ENCODE data around the gene FLRT1.

Gene FLRT1, protein sequence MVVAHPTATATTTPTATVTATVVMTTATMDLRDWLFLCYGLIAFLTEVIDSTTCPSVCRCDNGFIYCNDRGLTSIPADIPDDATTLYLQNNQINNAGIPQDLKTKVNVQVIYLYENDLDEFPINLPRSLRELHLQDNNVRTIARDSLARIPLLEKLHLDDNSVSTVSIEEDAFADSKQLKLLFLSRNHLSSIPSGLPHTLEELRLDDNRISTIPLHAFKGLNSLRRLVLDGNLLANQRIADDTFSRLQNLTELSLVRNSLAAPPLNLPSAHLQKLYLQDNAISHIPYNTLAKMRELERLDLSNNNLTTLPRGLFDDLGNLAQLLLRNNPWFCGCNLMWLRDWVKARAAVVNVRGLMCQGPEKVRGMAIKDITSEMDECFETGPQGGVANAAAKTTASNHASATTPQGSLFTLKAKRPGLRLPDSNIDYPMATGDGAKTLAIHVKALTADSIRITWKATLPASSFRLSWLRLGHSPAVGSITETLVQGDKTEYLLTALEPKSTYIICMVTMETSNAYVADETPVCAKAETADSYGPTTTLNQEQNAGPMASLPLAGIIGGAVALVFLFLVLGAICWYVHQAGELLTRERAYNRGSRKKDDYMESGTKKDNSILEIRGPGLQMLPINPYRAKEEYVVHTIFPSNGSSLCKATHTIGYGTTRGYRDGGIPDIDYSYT

GRCh38 chr11:64035576-64035975 lies at the start of gene FLRT1:
FLRT1 (plus strand) TSS chr11:64035931; CDS start chr11:64116268, 80,337 bp downstream.
- DNase-seq: no peak

DNA sequence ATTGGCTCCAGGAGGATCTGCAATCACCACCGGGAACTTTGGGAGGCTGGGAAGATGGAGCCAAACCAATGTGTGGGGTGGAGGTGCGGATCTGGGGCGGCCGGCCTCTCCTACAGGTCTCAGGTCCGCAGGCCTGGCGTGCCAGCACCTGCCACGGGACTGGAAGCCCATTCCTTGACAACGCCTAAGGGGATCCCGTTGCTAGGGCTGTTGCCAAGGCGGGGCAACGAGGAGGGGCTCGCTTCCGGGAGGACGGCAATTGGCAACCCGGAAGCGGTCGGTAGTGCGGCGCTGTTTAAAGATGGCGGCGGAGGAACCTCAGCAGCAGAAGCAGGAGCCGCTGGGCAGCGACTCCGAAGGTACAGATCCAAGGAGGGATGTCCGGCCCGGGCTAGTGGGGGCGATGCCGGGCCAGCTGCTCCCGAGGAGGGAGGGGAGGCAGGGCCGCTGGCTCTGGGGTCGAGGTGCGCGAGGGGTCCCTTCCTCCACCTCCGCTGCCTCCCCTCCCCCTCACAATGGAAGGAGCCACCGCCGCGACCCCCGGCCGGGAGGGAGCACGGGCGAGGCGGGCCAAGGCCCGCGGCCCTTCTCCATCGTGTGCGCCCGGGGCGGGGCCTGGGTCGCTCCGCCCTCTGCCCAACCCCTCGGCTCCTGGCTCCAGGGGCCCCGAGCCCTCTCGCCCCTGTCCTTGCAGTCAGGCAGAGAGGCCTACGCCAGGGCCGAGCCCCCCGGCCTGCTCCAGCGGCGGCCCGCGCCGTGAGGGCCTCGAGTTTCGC lies 49.4 kb upstream of the FLRT1 start, which contains the start of gene OTUB1:
Gene OTUB1 (plus strand): TSS at position 283 of the 776 bp plus-strand sequence. CDS start 19 bp downstream, at position 302.
- DNase-seq: peak; percentile 71

GRCh38 chr11:63986932-63987513 lies 48.7 kb upstream of the FLRT1 start:
- no peak for DNase-seq

GRCh38 chr11:63991558-63991957 lies 44.2 kb upstream of the FLRT1 start:
- no peak for DNase-seq

DNA sequence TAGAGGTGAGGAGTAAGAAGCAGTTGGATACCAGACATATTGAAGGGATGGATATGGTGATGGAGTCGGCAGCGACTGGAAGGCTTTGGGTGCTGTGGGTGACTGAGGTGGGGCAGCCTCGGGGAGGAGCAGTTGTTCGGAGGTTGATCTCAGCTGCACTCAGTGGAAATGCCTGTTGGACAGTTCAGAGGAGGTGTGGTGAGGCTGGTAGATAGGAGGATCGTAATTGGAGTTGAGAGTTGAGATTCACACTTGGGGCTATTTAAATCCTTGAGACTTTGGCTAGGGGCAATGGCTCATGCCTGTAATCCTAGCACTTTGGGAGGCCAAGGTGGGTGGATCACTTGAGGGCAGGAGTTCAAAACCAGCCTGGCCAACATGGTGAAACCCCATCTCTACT lies 42.6 kb upstream of the FLRT1 start:
- no peak for DNase-seq

DNA sequence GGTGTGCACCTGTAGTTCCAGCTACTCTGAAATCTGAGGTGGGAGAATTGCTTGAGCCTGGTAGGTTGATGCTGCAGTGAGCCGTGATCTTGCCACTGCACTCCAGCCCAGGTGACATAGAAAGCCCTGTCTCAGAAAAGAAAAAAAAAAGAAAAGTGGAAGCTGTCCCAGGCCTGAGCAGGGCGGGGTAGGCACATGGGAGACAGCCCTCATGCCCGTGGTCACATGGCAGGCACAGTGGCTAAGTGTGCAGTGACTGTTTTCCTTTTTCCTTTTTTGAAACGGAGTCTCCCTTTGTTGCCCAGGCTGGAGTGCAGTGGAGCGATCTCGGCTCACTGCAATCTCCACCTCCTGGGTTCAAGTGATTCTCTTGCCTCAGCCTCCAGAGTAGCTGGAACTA lies 41.7 kb upstream of the FLRT1 start:
- DNase-seq: no peak

GRCh38 chr11:63996512-63996911 lies 39.2 kb upstream of the FLRT1 start:
- DNase-seq: no peak

DNA sequence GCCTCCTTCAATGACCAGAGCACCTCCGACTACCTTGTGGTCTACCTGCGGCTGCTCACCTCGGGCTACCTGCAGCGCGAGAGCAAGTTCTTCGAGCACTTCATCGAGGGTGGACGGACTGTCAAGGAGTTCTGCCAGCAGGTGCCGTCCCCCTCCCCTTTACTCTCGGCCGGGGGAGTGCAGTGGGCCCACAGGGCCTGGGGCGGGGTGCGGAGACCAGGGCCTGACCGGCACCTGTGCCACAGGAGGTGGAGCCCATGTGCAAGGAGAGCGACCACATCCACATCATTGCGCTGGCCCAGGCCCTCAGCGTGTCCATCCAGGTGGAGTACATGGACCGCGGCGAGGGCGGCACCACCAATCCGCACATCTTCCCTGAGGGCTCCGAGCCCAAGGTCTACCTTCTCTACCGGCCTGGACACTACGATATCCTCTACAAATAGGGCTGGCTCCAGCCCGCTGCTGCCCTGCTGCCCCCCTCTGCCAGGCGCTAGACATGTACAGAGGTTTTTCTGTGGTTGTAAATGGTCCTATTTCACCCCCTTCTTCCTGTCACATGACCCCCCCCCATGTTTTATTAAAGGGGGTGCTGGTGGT lies 38.5 kb upstream of the FLRT1 start:
- DNase-seq: no peak

- DNase-seq: no peak
These were observed 37.9 kb upstream of the FLRT1 start for GRCh38 chr11:63997801-63998337.

DNA sequence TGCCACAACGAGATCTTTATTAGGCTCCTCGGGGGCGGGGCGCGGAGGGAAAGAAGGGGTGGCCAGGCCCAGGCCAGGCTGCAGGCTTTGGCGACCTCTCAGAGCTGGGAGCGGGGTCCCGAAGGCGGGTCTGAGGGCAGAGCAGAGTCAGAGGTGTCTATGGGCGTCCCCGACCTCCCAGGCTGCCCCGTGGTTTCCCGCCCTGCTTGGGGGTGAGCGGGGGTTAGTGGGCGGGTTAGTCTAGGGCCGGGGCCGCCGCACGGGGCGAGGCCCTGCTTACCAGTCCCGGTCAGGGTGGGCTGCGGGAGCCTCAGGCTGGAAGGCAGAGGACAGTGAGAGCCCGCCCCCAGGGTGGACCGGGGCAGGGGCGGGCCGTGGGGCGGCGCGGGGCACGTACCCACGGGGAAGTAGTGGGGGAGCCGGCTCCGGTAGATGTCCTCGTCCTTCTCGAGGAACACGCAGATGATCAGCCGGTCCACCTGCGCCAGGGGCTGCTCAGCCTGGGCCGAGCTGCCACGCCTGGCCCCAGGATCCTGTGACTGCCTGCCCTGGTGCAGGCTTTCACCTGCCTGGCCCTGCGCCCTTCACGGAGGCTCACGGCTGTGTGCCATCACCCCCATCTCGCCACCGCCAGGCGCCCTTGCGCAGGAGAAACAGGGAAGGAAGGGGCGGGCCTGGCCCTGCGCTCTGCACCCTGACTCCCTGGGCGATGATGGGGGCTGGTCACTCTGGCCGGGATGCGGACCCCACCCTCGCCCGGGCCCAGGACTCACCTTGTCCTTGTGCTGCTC lies 37.0 kb upstream of the FLRT1 start:
- no peak for DNase-seq

DNA sequence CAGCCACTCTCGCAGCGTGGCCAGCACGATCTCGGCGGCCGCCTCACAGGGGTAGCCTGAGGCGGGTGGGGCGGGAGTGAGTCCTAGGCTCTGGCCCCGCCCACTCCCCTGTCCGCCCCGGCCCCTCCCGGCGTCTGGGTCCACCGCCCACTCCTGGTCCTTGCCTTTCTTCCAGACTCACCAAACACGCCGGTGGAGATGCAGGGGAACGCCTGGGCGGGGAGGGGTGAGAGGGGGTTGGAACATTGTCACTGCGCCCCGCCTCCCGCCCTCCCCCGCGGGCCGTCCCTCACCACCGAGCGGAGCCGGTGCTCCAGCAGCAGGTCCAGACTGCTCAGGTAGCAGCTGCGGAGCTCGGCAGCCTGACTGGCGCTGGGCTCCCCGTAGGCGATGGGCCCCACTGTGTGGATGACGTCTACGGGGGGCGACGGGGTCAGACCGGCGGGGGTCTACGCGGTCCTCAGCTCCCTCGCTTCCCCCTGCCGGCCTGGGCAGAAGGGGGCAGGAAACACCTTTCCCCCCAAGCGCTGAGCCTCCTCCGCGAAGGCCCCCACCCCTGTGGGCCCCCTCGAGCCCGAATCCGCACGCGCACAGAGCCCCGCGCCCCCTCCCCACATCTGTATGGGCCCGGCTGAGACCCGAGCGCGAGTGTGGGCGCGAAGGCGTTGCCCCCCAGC lies 36.2 kb upstream of the FLRT1 start:
- no peak for DNase-seq

DNA sequence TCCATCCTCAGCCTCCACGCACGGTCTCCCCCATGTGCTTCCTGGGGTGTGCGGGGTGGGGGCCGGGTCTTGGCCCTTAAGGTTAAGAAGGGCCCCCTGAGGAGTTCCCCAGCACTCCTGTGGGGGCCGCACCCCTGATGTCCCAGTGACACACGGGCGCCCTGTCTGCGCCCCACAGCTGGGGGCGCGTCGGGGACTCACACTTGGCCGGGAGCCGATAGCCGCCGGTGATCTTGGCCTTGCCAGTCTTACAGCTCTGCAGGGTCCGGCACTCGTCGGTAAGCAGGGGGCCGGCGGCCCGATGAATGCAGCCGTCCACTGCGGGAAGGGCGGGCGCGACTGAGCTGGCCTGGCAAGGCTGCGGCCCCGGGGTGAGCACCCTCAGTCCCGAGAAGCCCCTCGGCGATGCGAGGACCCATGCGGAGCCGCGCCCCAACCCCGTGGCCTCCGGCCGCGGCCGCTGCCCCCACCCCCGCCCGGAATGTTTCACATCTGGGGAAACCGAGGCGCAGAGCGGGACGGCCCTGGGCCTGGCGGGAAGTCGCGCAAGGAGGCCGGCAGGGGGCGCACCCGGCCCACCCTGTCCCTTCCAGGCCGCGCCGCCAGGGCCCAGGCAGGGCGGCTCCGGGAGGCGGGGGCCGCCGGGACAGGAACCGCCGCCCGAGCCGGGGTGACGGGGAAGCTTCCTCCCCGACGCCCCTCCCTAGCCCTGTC lies 35.5 kb upstream of the FLRT1 start:
- DNase-seq: peak; percentile 16 to 29

- no peak for DNase-seq
These were observed 34.8 kb upstream of the FLRT1 start for GRCh38 chr11:64000740-64001483.

DNA sequence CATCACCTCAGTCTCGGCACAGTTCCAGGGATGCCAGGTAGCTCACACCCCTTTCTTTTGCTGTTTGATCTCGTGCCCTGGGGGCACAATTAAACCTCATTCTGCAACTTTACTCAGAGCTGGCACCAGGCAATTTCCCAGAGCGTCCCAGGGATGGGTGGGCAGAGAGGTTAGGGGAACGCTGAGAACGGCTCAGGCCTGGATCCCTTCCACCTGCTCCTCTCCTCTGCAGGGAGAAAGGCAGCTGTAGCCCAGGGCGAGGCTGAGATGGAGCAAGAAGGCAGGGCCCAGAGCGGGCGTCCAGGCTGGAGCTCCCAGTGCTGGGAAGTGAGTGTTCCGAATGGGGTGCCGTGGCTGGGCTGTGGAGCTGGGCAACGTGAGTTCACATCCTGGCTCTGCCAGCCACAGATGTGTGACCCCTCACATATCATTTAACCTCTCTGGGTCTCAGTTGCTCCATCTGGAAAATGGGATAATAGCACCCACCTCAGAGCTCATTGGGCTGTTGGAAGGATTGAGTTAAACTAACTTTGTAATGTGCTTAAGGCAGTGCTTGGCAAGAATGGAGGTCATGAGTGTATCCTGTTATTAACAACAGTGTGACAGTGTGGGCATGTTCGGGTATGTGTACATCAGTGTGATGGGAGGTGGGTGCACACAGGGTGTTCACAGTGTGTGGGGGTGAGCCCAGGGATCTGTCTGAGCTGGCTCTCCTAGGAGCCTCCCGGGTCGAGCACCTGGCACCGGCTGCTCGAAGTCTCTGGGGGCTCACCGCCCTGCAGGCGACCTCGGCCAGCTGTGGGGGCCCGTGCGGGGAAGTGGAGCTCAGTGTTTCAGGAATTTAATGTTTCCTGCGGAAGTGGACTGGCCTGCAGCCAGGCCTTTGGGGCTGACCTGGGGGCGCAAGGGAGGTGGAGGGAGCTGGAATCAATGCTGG lies 34.0 kb upstream of the FLRT1 start:
- no peak for DNase-seq

GRCh38 chr11:64003807-64004589 lies 31.7 kb upstream of the FLRT1 start:
- DNase-seq: no peak

- DNase-seq: no peak
These were observed 31.1 kb upstream of the FLRT1 start for GRCh38 chr11:64004590-64004984.

DNA sequence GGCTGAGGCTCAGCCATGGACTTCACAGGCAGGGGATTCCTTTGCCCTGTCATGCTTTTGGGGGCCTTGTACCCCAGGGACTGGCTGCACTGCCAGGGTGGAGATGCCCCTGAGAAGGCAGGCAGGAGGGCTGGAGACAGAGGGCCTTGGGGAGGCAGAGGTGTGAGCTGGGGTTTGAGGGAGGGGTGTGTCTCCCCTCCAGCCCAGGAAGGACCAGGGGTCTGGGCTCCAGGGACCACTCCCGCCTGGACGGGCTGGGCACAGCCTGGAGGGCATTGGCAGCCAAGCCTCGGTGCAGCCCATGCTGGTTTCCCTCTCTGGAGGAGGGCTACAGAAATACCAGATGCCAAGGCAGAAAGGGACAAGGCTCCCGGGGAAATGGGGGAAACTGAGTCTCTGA lies 30.0 kb upstream of the FLRT1 start:
- no peak for DNase-seq

DNA sequence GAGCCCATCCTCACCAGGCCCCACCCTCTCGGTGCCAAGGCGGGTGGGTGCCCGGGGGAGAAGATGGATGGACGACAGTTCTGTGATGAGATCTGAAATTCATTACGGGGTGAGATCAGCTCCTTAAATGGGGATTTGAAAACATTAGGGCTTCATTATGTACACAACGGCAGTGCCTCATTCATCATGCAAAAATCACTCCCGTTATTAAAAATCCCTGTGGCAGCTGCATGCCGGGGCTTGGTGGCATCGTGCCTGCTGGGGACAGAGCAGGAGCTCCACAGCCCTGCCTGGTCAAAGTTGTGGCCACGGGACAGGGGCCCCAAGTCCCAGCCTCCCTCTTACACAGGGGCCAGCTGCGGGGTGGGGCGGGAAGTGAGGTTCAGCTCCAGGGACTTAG lies 29.3 kb upstream of the FLRT1 start:
- no peak for DNase-seq

Measured in bone marrow (tissue), 2 donors.